CD4-positive, alpha-beta memory T cell (primary cell): ENCODE results near the gene ZNF609. TPM values are rescaled to one million over a fixed set of nuclear protein-coding genes. Genes with fewer than 3 reads are reported as not detected.
"Not testable (repeated sequence)": the region's sequence is repeated elsewhere in the genome, so short reads cannot be mapped to it uniquely, and the experiment has no call there.

ENCODE experiments used
- CTCF ChIA-PET: fragments of 350-600 bp; sonication (Branson Sonifier 250); formaldehyde crosslinking; loops from one replicate; lab custom pipeline; 2021; ENCODE audit warnings: inconsistent platforms; ENCODE audit not compliant: partially characterized antibody; lab: Charles Lee
- POLR2A ChIA-PET: fragments of 350-600 bp; sonication (Branson Sonifier 250); formaldehyde crosslinking; loops from one replicate; lab custom pipeline; 2021; ENCODE audit not compliant: partially characterized antibody; lab: Charles Lee
- DNase-seq, 5 donors: peaks; one replicate each; pipeline versions ENCODE4 v3.0.0 to v3.0.0-alpha.2; 2020 to 2022; ENCODE audit warnings: mixed read lengths in 1 of 5
- H3K27ac ChIP-seq: one replicate; pipeline ENCODE4 v1.7.0; 2013; ENCODE audit warnings: low read depth, low read length
- H3K27me3 ChIP-seq: 2 replicates; pipeline ENCODE4 v1.7.0; 2013; ENCODE audit warnings: mild to moderate bottlenecking, low read length, moderate library complexity; ENCODE audit not compliant: insufficient read depth
- H3K36me3 ChIP-seq: 2 replicates; pipeline ENCODE4 v1.7.0; 2013; ENCODE audit warnings: mild to moderate bottlenecking, low read length, moderate library complexity; ENCODE audit not compliant: insufficient read depth
- H3K4me1 ChIP-seq: 2 replicates; pipeline ENCODE4 v1.7.0; 2013; ENCODE audit warnings: mild to moderate bottlenecking, low read length, moderate library complexity; ENCODE audit not compliant: insufficient read depth
- H3K4me3 ChIP-seq, 2 donors: one replicate each; pipeline ENCODE4 v1.7.0; 2013; ENCODE audit warnings: low read length in 2 of 2, mild to moderate bottlenecking in 1 of 2
- H3K9me3 ChIP-seq, 2 donors: one replicate each; pipeline ENCODE4 v1.7.0; 2013; ENCODE audit warnings: low read length in 2 of 2, control low read depth in 1 of 2; ENCODE audit not compliant: control insufficient read depth in 1 of 2
- H3K27ac Mint-ChIP-seq, 7 donors: one replicate each; pipeline ENCODE4 v1.8.0; 2020 to 2021; ENCODE audit warnings: mixed read lengths in 7 of 7, mild to moderate bottlenecking in 6 of 7, inconsistent platforms in 3 of 7, moderate library complexity in 3 of 7
- H3K27me3 Mint-ChIP-seq, 2 donors: one replicate each; pipeline ENCODE4 v1.8.0; 2020 to 2021; ENCODE audit warnings: mixed read lengths in 2 of 2
- H3K36me3 Mint-ChIP-seq, 2 donors: one replicate each; pipeline ENCODE4 v1.8.0; 2020 to 2021; ENCODE audit warnings: mixed read lengths in 2 of 2, inconsistent platforms in 1 of 2, mild to moderate bottlenecking in 1 of 2
- H3K4me1 Mint-ChIP-seq, 4 donors: one replicate each; pipeline ENCODE4 v1.8.0; 2020 to 2021; ENCODE audit warnings: mixed read lengths in 4 of 4, mild to moderate bottlenecking in 1 of 4
- H3K4me3 Mint-ChIP-seq, 8 donors: one replicate each; pipeline ENCODE4 v1.8.0; 2020 to 2021; ENCODE audit warnings: mixed read lengths in 8 of 8, mild to moderate bottlenecking in 7 of 8, moderate library complexity in 6 of 8, inconsistent platforms in 3 of 8
- H3K9me3 Mint-ChIP-seq, 8 donors: one replicate each; pipeline ENCODE4 v1.8.0; 2020 to 2021; ENCODE audit warnings: mixed read lengths in 8 of 8, mild to moderate bottlenecking in 5 of 8, inconsistent platforms in 3 of 8, moderate library complexity in 1 of 8
- intact Hi-C: fragments of 100-400 bp; cut with micrococcal nuclease; formaldehyde crosslinking; loops from one replicate; pipeline ENCODE4 v1.15.1; 2023
- polyA plus RNA-seq, 2 donors: library from polyadenylated mRNA; unstranded; fragments of 300-500 nt; fragmentation: Illumina TruSeq; gene quantifications; one replicate each; pipeline ENCODE4 v1.2.3, GENCODE V29; 2021
- total RNA-seq, 2 experiments: library from RNA; stranded (reverse); gene quantifications; one replicate each; pipeline ENCODE4 v1.2.3, GENCODE V29; 2021

ZNF609 gene
- total and polyA plus RNA-seq, 4 experiments from 2014 or later: 1.4 to 56.9 (median 35.1) TPM

DNA sequence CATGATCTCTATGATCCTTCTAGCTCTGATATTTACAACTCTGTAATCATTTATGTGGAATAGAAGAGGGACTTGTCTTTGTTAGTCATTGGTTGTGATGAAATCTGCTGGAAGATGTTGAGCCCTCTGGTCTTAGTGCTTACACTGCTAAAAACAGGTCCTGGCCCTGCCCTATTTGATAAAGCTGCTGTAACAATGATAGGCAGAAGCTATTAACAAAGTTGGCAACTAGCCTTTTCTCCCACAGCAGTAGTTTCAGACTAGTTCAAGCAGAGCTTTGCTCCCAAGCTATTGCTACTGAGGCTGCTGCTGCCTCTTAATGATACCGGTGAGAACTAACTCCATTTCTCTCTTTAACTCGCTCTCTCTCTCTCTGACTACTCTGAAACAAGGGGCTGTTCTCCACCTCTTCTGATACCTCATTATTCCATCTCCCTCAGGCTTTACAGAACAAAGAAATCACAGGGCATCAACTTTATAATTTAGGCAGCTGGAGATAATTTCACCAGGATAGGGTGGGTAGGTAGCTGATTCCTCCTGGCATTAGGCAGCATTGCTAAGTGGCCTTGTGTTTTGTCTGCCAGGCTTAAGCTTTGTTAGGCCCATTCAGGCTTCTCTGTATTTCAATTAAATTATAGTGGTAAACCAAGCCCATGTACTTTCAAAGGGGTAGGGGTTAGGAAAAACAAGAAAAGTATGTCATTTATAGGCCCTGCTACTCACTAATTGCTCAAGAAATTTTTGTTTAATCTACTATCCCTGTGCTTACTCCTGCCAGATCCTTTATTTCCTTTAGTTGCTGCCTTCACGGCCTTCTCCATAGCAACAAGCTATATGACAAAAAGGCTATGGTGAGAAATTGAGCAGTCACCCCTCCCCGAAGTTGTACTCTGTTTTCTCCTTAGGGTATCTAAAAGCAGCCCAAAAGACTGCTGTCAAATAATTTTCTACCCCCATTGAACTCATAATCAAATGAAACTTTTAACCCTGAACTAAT, 175.4 kb downstream of the ZNF609 start:
- H3K27ac ChIP-seq: peak overlapping the region; percentile 56
- ChIA-PET CTCF (interaction anchor here (0.9 to 3.1 kb wide), 8 partner anchors 9 to 210 kb away, joined by 3 to 16 read pairs (median 5); no protein-coding TSS in a partner anchor), POLR2A (interaction anchor here (0.7 to 4.1 kb wide), 6 partner anchors 9 to 206 kb away, joined by 3 to 24 read pairs (median 6); no protein-coding TSS in a partner anchor)
- H3K9me3 ChIP-seq: no peaks in the 10 kb centered on the region
- H3K4me3 ChIP-seq: no peak overlapping the region
- DNase-seq: no peak
- peak overlapping the region; percentile 55 to 92 (median 87) for H3K27ac Mint-ChIP-seq
- H3K36me3 ChIP-seq: no peaks in the 10 kb centered on the region
- H3K4me1 Mint-ChIP-seq: peaks cover 47 to 78% (median 58%) of the 10 kb centered on the region in 4 donors
- peak overlapping the region in 7 of 8 donors; percentile 61 to 86 (median 77) for H3K4me3 Mint-ChIP-seq
- intact Hi-C loops: loop anchor here (2.0 kb wide), 1 partner anchor 15 kb away; no protein-coding TSS in a partner anchor
- no peaks in the 10 kb centered on the region for H3K27me3 ChIP-seq
- H3K9me3 Mint-ChIP-seq: peaks cover 0 to 9% (median 3%) of the 10 kb centered on the region in 8 donors
- peaks cover 15 to 23% of the 10 kb centered on the region in 2 donors for H3K36me3 Mint-ChIP-seq
- no peaks in the 10 kb centered on the region for H3K27me3 Mint-ChIP-seq
- H3K4me1 ChIP-seq: peaks cover 81% of the 10 kb centered on the region

DNA sequence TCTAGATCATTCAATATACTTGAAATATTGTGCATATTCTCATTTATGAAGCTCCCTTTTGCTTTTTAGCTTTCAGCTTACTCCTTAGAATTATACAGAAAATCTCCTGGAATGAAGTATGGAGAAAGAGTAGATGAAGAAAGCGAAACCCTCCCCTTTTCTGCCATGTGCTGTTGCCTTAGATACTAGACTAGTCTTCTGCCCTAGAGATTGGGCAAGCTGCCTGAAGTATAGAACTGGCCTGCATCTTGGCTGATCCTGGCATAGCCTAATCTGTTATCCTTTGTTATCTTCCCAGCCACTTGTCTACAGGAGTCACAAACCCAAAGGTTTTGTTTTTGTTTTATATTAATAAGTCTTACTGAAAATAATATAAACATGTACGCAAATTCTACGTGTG, 176.2 kb downstream of the ZNF609 start:
- Histone ChIP-seq H3K36me3 (no peaks in the 10 kb centered on the region), H3K4me3 (no peak overlapping the region), H3K9me3 (no peaks in the 10 kb centered on the region), H3K4me1 (peaks cover 82% of the 10 kb centered on the region), H3K27me3 (no peaks in the 10 kb centered on the region), H3K27ac (no peak overlapping the region)
- Mint-ChIP-seq H3K4me1 (peaks cover 46 to 75% (median 59%) of the 10 kb centered on the region in 4 donors), H3K4me3 (peak overlapping the region in 3 of 8 donors; percentile 20 to 86 (median 80)), H3K27ac (peak overlapping the region in 5 of 7 donors; percentile 20 to 88 (median 65)), H3K9me3 (peaks cover 0 to 9% (median 3%) of the 10 kb centered on the region in 8 donors), H3K27me3 (no peaks in the 10 kb centered on the region), H3K36me3 (peaks cover 14 to 19% of the 10 kb centered on the region in 2 donors)
- ChIA-PET CTCF (interaction anchor here (1.0 to 3.1 kb wide), 3 partner anchors 8 to 209 kb away, joined by 3 to 16 read pairs (median 8); no protein-coding TSS in a partner anchor), POLR2A (interaction anchor here (1.1 to 4.1 kb wide), 3 partner anchors 13 to 27 kb away, joined by 3 to 24 read pairs (median 4); no protein-coding TSS in a partner anchor)
- no peak for DNase-seq
- intact Hi-C loops: no loop called here

DNA sequence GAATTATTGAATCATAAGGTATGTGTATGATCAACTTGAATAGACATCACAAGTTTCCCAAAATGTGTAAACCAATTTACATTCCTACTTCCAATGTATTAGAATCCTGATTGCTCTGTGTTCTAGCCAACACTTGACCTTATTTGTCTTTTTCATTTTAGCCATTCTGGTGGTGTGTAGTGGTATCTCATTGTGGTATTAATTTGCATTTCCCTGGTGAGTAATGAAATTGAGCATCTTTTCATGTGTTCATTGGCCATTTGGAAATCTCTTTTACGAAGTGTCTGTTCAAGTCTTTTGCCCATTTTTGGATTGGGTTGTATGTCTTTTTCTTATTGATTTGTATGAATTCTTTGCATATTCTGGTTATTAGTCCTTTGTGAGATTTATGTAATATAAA, 177.0 kb downstream of the ZNF609 start:
- intact Hi-C loops: no loop called here
- Histone ChIP-seq H3K27me3 (no peaks in the 10 kb centered on the region), H3K9me3 (no peaks in the 10 kb centered on the region), H3K27ac (no peak overlapping the region), H3K4me1 (peaks cover 79% of the 10 kb centered on the region), H3K4me3 (no peak overlapping the region), H3K36me3 (no peaks in the 10 kb centered on the region)
- peaks cover 0 to 9% (median 3%) of the 10 kb centered on the region in 8 donors for H3K9me3 Mint-ChIP-seq
- DNase-seq: no peak
- no peaks in the 10 kb centered on the region for H3K27me3 Mint-ChIP-seq
- peak overlapping the region in 2 of 8 donors; percentile 1 to 53 for H3K4me3 Mint-ChIP-seq
- ChIA-PET CTCF (interaction anchor here (0.7 to 2.5 kb wide), 2 partner anchors 16 to 210 kb away, joined by 3 to 8 read pairs; no protein-coding TSS in a partner anchor), POLR2A (interaction anchor here (1.3 to 4.1 kb wide), 2 partner anchors 15 to 27 kb away, joined by 3 to 24 read pairs; no protein-coding TSS in a partner anchor)
- peak overlapping the region in 3 of 7 donors; percentile 19 to 88 (median 70) for H3K27ac Mint-ChIP-seq
- H3K4me1 Mint-ChIP-seq: peaks cover 46 to 75% (median 60%) of the 10 kb centered on the region in 4 donors
- H3K36me3 Mint-ChIP-seq: peaks cover 14 to 19% of the 10 kb centered on the region in 2 donors

DNA sequence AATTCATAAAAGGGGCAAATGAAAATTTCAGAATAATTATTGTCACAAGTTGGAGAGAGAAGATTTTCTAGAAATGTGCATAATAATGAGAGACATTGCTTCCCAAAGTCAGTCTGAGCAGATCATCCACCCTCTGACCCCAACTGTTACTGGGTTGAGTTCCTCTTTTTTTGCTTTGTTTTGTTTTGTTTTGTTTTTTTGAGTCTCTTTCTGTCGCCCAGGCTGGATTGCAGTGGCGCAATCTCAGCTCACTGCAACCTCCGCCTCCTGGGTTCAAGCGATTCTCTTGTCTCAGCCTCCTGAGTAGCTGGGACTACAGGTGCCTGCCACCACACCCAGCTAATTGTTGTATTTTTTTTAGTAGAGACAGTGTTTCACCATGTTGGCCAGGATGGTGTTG, 179.4 kb downstream of the ZNF609 start:
- POLR2A ChIA-PET: interaction anchor here (0.8 to 3.1 kb wide), 4 partner anchors 9 to 196 kb away, joined by 3 to 16 read pairs (median 6); no protein-coding TSS in a partner anchor
- H3K27ac ChIP-seq, H3K9me3 ChIP-seq, H3K27me3 ChIP-seq, DNase-seq, H3K9me3 Mint-ChIP-seq, intact Hi-C loops, H3K27me3 Mint-ChIP-seq, H3K4me3 ChIP-seq, H3K36me3 ChIP-seq: not testable (repeated sequence)
- H3K4me3 Mint-ChIP-seq: peak overlapping the region in 4 of 8 donors; percentile 7 to 69 (median 28)
- H3K4me1 Mint-ChIP-seq: peaks cover 36 to 67% (median 55%) of the 10 kb centered on the region in 4 donors
- H3K4me1 ChIP-seq: peaks cover 55% of the 10 kb centered on the region
- H3K36me3 Mint-ChIP-seq: peaks cover 18 to 26% of the 10 kb centered on the region in 2 donors
- CTCF ChIA-PET: interaction anchor here (1.0 to 1.3 kb wide), 3 partner anchors 13 to 14 kb away, joined by 3 to 9 read pairs (median 4); no protein-coding TSS in a partner anchor
- H3K27ac Mint-ChIP-seq: peak overlapping the region in 4 of 7 donors; percentile 24 to 81 (median 76)

DNA sequence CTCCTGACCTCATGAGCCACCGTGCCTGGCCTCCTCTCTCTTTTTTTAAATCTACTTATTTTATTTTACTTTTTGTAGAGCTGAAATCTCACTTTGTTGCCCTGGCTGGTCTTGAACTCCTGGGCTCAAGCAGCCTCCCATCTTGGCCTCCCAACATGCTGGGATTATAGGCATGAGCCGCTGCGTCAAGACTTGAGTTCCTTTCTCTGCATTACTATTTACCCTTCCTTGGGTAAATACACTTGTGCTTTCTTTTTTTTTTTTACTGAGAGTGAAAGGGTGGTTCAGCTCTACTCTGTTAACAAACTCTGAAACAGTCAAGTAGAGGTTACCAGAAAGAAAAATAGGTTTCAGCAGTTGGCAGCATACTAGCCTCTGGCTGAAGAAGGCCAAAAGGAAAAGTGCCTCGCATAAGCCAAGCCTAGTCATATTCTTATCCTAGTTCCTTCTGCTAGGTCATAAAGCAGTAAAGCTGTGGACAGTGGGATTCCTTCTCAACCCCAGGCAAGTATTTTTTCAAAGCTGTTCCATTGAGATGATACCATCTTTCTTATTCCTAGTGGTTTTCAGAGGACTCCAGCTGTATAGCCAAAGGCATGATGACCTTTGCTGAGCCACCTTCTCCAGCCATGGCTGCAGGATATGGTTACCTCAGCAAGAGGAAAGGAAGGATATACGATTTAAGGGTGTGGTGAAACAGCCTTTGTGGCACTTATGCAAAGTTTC, 179.9 kb downstream of the ZNF609 start:
- H3K4me3 ChIP-seq: no peak overlapping the region
- Mint-ChIP-seq H3K4me1 (peaks cover 30 to 61% (median 50%) of the 10 kb centered on the region in 4 donors), H3K36me3 (peaks cover 18 to 26% of the 10 kb centered on the region in 2 donors), H3K4me3 (peak overlapping the region in 6 of 8 donors; percentile 9 to 48 (median 34)), H3K27ac (peak overlapping the region in 6 of 7 donors; percentile 38 to 88 (median 66)), H3K9me3 (peaks cover 0 to 9% (median 3%) of the 10 kb centered on the region in 8 donors), H3K27me3 (no peaks in the 10 kb centered on the region)
- peaks cover 50% of the 10 kb centered on the region for H3K4me1 ChIP-seq
- intact Hi-C loops: no loop called here
- no peaks in the 10 kb centered on the region for H3K27me3 ChIP-seq
- H3K36me3 ChIP-seq: no peaks in the 10 kb centered on the region
- ChIA-PET CTCF (interaction anchor here (0.6 to 1.3 kb wide), 3 partner anchors 11 to 13 kb away, joined by 3 to 9 read pairs (median 4); no protein-coding TSS in a partner anchor), POLR2A (interaction anchor here (0.8 to 3.1 kb wide), 4 partner anchors 9 to 196 kb away, joined by 3 to 16 read pairs (median 6); no protein-coding TSS in a partner anchor)
- DNase-seq: no peak
- no peak overlapping the region for H3K27ac ChIP-seq
- H3K9me3 ChIP-seq: no peaks in the 10 kb centered on the region

DNA sequence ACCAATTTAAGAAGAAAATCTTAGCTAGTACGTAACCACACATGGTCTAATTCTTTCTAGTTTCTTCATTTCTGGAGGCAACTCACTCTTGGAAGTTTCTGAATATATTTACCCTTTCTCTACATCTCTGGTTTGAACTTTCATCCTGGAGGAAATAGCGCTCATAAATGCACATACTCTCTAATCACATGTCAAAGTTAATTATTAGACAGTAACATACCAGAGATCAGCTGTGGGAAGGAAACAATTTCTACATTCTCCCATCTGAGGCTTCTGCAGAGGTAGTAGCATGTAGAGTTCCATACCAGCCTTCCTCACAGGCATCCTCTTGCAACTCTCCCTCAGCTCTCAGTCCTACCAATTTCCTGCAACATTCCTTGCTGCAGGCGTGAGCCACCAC, 182.5 kb downstream of the ZNF609 start:
- H3K9me3 ChIP-seq: no peaks in the 10 kb centered on the region
- no peaks in the 10 kb centered on the region for H3K36me3 ChIP-seq
- POLR2A ChIA-PET: interaction anchor here (1.8 to 2.7 kb wide), 2 partner anchors 7 to 9 kb away, joined by 4 to 12 read pairs; no protein-coding TSS in a partner anchor
- Mint-ChIP-seq H3K4me3 (no peak overlapping the region), H3K9me3 (peaks cover 0 to 5% (median 0%) of the 10 kb centered on the region in 8 donors), H3K27me3 (no peaks in the 10 kb centered on the region), H3K27ac (peak overlapping the region in 2 of 7 donors; percentile 25 to 61), H3K4me1 (peaks cover 20 to 41% (median 34%) of the 10 kb centered on the region in 4 donors), H3K36me3 (peaks cover 13 to 22% of the 10 kb centered on the region in 2 donors)
- CTCF ChIA-PET: interaction anchor here (2.9 to 3.2 kb wide), 2 partner anchors 8 to 11 kb away, joined by 16 to 18 read pairs; no protein-coding TSS in a partner anchor
- H3K4me1 ChIP-seq: peaks cover 29% of the 10 kb centered on the region
- intact Hi-C loops: no loop called here
- no peaks in the 10 kb centered on the region for H3K27me3 ChIP-seq
- no peak overlapping the region for H3K4me3 ChIP-seq
- no peak for DNase-seq
- H3K27ac ChIP-seq: no peak overlapping the region
